HG03060 (cell line): ENCODE data around the gene AP1G2.
A peak's percentile ranks its signal among the peaks of the same experiment; 100 is the strongest.
"Not testable (repeated sequence)": the region's sequence is repeated elsewhere in the genome, so short reads cannot be mapped to it uniquely, and the experiment has no call there.

Experiments
- ATAC-seq: cut with Tn5 transposase; IDR thresholded peaks from one replicate; pipeline ENCODE4 v1.9.1; 2021; ENCODE audit warnings: low read depth, moderate number of reproducible peaks; ENCODE audit not compliant: unreplicated experiment

Gene AP1G2, protein sequence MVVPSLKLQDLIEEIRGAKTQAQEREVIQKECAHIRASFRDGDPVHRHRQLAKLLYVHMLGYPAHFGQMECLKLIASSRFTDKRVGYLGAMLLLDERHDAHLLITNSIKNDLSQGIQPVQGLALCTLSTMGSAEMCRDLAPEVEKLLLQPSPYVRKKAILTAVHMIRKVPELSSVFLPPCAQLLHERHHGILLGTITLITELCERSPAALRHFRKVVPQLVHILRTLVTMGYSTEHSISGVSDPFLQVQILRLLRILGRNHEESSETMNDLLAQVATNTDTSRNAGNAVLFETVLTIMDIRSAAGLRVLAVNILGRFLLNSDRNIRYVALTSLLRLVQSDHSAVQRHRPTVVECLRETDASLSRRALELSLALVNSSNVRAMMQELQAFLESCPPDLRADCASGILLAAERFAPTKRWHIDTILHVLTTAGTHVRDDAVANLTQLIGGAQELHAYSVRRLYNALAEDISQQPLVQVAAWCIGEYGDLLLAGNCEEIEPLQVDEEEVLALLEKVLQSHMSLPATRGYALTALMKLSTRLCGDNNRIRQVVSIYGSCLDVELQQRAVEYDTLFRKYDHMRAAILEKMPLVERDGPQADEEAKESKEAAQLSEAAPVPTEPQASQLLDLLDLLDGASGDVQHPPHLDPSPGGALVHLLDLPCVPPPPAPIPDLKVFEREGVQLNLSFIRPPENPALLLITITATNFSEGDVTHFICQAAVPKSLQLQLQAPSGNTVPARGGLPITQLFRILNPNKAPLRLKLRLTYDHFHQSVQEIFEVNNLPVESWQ

DNA sequence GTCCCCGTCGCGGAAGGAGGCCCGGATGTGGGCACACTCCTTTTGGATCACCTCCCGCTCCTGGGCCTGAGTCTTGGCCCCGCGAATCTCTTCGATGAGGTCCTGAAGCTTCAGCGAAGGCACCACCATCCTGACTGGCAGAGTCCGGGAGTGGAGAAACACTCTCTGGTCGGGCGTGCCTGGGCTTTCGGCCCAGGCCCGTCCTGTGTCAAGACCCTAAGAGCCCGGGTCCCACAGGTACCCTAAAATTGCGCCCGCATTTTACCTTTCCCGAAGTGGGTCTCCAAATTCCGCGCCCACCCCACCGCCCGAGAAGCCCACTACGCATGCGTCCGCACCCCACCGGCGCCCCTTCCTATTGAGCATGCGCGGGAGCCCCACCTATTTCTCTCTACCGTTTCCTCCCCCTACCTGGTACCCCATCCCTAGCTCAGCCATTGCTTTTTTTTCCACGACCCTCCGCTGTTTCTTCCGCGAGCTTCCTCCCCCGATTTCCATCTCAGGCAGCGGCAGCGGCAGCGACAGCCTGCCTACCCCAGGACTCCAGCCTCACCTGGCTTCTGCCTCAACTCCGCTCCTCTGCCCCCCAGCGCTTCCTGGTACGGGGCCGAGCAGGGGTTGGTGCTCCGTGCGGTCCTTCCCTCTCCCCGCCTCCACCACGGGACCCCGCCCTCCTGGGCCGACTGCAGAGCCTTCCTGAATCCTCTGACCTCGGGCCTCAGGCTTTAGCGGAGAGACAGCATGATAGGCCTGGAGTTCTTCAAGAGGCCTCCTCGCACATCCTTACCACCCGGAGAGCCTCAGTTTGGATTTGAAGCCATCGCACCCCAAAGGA lies at the start of gene AP1G2:
TSS of gene AP1G2 (minus strand) at position 606 of the 835 bp plus-strand sequence. CDS start at position 129, 477 bp downstream.
- ATAC-seq: peak; percentile 39

DNA sequence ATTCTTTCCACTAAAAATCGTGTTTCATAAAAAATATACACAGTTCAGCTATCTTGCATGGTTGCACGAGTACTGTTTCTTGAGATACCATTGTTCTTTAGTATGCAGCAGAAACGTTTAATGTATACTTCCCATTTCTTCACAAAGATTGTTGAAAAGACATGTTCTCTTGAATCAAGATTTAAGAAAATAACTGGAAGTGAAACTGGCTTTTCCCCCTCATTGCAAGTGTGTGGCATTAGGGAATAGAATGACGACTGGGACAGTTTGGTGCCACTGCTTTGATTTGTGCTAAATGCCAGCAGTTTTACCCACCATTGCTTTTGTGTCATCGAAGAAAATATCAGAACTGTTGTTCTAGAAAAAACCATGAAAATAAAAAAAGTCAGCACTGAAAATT lies 48.3 kb upstream of the AP1G2 start:
- no peak for ATAC-seq

DNA sequence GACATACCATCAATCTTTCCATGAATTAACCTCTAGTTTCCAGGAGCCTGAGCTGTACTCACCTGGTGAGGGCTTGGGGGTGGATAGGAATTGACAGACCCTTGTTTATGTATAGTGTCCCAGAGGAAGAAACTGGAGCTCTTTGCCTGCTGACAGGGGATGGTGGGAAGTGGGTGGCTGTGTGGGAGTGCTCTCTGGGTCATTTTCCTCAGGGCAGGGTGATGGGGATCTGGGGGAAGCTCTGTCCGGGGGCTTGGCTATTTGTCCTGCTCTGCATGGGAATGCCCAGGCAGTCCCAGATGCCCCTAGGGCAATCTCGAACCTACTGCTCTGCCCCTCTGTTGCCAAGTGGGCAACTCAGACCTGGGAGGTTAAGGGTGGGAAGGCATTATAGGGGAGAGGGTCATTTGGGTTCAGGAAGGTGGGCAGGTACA lies 46.8 kb upstream of the AP1G2 start:
- ATAC-seq: no peak

DNA sequence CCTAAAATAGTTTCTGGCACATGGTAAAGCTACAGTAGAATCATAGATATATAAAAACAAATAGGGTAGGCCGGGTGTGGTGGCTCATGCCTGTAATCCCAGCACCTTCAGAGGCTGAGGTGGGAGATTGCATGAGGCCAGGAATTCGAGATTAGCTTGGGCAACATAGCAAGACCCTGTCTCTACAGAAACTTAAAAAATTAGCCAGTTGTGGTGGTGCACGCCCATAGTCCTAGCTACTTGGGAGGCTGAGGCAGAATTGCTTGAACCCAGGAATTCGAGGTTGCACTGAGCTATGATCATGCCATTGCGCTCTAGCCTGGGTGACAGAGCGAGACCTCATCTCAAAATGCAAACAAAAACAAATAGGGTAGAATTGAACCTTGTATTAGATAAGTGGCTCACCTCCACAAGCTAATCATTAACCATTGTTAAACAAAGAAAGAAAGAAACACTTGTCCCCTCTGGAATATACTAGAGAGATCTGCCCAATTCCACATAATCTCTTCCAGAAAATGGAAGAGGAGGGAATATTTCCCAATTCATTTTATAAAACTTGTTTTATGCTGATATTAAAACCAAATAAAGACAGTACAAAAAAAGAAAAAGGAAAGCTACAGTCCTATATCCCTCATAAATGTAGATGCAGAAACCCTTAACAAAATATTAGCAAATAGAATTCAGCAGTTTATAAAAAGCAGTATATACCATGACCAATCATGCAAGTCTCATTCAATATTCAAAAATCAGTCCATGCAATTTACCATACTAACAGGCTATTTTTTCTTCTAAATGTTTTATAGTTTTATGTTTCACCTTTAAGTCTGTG lies 45.9 kb upstream of the AP1G2 start:
- ATAC-seq: no peak

DNA sequence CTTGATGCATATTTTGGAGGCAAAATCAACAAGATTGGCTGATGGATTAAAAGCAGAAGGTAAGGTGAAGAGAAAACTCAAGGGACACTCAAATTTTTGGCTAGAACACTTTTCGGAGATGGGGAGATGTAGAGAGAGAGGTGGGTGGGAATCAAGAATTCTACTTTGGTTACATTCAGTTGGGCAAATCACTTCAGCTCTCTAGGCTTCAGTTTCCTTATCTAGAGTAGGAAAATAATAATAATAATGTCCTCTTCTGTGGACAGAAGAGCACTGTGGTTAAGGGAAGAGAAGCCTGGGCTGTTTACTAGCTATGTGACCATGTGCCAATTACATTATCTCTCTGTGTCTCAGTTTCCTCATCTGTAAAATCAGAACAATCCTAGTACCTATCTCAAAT lies 45.2 kb upstream of the AP1G2 start:
- ATAC-seq: no peak

DNA sequence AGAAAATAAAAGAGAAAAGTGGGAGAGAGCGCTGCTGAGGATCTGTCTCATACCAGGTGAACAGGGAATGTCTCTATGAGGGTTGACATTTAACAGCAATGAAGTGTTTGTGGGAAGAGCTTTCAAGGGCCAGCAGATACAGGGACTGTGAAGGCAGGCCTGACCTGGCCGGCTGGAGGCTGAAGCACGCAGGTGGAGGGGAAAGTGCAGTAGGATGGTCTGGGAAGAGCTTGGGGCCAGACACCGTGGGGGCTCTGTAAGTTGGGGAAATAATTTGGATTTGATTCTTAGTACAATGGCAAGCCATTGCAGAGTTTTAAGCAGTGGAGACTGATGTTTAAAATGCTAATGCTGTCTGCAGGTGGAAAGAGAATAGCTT lies 44.8 kb upstream of the AP1G2 start:
- ATAC-seq: no peak

DNA sequence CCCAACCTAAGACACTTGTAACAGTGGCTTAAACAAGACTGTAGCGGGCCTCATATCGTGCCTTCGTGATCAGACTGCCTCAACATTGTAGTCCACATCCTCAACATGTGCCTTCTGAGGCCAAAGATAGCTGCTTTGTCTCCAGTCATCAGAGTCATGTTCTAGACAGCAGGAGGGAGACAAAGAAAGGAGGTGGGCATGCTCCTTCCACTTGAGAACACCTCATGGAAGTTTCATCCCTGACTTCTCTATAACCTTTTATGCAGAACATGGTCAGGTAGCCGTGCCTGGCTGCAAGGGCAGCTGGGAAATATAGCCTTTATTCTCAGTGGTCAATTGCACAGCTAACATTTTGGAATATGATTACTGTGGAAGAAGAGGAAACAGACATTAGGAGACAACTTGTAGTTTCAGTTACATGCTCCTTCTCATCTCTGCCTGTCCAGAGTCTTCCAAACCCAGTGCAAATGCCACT lies 43.3 kb upstream of the AP1G2 start:
- ATAC-seq: no peak

DNA sequence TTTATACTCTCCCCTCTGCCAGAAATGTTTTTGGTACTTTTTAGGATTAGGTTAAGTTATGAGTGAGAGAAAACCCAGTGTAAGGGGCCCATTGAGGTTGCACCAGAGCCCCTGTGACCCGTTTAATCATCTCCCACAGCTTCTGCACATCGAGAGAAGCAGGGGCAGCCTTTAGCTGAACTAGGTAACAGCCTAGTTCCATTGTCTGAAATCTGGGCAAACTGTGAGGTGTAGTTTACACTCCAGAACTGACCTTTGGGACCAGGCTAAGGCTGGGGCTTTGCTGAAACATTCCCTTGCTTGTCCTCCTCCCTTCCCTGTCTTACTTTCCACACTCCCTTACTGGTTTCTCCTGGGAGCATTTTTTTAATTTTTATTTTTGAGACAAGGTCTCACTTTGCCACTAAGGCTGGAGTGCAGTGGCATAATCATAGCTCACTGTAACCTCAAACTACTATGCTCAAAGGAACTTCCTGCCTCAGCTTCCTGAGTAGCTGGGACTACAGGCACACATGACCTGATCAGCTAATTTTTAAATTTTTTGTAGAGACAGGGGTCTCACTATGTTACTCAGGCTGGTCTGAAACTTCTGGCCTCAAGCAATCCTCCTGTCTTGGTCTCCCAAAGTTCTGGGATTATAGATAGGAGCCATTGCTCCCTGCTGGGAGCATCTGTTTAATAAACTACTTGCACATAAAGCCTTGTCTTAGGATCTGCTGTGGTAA lies 42.7 kb upstream of the AP1G2 start:
- no peak for ATAC-seq

DNA sequence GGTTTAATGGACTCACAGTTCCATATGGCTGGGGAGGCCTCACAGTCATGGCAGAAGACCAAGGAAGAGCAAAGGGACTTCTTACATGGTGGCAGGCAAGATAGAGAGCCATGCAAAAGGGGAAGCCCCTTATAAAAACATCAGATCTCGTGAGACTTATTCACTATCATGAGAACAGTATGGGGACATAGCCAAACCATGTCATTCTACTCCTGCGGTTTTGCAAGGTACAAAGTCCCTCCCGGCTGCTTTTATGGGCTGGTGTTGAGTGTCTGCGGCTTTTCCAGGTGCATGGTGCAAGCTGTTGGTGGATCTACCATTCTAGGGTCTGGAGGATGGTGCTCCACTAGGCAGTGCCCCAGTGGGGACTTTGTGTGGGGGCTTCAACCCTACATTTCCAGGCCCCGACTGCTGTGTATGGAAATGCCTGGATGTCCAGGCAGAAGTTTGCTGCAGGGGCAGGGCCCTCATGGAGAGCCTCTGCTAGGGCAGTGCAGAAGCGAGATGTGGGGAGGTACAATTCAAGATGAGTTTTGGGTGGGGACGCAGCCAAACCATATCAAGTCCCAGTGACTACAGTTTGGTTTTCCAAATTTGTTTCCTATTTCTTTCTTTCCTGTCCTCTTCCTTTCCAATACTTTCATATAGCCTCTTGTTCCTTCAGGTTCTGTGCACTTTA lies 42.0 kb upstream of the AP1G2 start:
- ATAC-seq: not testable (repeated sequence)

DNA sequence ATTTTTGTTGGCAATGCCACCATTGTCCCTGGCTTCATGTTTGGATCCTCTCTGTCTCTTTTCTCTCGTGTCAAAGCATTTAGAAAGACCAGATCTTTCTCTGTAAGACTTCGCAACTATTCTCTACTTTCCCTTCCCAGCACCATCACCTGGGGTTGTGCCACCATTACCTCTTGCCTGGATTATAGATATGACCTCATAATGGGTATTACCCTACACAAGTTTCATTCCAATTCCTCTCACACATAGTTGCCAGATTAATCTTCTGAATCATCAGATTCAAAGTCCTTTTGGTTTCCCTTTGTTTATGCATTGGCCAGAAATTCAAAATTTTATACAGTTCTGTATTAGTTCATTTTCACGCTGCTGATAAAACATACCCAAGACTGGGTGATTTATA lies 41.4 kb upstream of the AP1G2 start:
- ATAC-seq: no peak

DNA sequence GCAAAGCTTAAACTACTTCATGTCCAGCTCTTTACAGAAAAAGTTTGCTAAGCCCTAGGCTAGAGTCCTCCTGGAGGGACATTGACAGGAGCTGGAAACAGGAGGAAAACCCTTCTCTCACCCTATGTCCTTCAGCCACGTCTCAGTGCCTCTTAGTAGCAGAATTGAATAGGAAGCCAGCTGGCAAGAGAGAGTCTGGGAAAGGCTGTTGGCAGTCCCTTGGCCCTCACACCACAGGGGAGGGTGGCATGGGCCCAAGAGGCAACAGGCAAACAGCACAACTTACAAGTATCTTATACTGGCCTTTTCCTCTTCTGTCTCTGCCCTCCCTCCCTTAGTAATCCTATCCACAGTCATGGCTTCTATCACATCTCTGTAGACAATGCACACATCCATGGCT lies 40.9 kb upstream of the AP1G2 start:
- ATAC-seq: no peak

DNA sequence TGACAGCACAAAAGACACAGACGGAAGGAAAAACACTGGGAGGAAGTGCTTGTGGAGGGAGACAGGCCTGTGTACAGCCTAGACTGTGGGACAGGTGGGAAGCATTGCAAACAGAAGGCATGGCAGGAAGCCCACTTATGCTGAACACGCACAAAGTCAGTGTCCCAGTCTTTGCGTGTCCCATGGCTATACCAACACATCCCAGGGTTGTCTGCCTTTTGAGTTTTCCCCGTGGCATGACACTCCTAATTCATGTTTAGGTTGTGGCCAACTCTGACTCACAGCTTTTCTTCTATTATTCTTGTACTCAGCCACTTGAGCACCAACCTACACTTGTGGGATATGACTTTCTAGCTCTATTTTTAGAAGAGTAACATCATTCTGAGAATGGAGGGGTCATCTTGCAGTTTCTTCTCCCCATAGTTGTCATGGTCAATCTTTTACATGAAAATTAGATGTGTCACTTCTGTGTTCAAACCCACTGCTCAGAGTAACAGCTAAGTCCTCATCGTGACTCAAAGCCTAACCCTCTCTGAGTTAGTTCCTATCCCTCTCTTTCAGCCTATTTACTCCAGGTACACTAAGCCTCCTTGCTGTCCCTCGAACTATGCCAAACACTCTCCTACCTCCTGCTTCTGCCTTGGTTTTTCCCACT lies 38.5 kb upstream of the AP1G2 start:
- peak; percentile 87 for ATAC-seq

DNA sequence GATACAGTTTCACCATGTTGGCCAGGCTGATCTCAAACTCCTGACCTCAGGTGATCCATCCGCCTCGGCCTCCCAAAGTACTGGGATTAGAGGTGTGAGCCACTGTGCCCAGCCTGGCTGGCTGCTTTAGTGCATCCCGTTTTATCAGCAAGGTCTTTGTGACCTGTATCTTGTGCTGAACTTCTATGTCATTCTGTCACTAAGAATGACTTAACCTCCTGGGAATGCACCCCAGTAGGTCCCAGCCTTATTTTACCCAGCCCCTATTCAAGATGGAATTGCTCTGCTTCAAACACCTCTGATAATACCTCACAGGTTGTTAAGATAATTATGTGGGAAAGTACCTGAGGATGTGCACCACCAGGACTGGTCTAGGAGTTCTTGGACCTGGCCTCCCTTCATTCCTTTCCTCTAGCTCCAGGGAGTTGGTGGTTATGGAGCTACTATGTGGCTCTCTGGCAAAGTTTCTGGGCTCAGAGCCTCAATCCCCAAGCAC lies 37.1 kb upstream of the AP1G2 start:
- no peak for ATAC-seq

DNA sequence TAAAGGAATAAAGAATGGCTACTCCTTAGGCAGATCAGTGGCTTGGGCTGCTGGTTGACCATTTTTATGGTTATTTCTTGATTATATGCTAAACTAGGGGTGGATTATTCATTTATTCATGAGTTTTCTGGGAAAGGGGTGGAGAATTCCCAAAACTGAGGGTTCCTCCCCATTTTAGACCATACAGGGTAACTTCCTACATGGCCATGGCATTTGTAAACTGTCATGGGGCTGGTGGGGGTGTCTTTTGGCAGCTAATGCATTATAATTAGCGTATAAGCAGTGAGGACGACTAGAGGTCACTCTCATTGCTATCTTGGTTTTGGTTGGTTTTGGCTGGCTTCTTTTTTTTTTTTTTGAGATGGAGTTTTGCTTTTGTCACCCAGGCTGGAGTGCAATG lies 36.6 kb upstream of the AP1G2 start:
- ATAC-seq: no peak

DNA sequence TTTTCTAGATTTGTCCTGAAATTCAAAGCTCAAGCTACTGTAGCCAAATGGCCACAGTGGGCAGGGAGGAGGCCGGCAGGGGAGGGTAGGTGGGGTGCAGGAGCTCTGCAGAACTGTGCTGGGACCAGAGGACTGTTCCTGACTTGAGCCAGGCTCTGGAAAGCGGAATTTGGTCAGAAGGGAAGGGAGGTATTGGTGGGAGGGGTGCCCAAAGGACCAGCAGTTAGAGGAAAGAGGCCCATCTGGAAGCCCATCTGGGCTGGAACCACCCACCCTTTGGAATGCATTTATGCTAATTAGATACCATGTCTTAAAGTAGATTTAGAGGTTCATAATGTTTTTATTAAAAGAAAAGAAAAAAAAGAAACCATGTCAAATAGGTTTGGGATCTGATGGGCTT lies 35.5 kb upstream of the AP1G2 start:
- no peak for ATAC-seq

DNA sequence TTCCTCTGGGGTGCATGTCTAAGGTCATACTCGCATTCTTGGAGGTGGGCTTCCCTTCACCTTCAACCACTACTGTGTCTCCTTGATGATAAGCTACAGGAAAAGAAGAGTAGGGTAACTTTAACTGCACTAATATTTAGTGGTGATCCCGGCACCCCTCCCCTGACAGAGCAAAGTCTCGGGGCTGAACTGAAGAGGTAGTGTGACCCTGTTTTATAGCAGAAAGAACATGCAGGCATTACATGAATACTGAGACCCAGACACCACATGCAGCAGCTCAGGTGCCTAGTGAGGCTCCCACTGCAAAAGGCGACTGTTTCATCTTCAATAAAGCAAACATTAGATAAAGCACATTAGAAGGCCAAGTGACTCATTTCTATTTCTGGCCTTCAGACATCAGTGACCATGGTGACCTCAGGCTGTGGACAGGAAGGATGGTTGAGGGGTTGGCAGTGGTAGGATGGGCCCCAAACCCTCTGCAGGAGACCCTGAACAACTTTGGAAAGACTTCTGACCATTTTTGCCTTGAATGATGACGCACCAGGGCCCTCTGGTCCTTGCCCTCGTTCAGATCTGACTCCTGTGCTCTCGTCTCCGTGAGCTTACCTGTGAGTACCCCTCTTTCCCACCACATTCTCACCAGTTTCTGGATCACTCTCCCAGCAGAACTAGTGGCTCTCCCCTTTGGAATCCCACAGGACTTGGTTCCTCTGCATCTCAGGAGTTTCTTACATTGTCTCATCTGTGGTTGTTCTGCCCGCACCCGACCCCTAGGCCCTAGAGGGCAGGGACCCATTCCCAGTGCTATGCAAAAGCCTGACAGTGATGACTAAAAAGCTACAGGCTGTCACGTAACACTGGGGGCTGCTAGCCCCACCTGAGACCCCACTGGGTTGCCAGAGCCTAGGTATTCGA lies 34.8 kb upstream of the AP1G2 start:
- no peak for ATAC-seq

DNA sequence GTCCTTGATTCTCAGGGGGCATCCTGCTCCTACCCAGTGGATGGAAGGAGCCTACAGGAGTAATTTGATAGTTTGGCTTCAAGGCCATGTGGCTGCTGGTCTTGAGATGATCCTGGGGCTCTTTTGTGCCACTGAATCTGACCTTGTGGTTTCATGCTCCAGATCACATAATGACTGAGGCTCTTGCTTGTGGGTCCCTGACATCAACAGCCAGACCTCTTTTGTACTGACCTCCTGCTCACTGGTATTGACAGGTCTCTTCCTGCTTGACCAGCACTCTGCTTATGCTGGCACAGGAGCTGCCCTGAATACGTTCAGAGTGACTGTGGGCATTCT lies 34.2 kb upstream of the AP1G2 start:
- ATAC-seq: no peak
